GM18520 (cell line): ENCODE data around the gene CREBZF.
"Not testable (repeated sequence)": the region's sequence is repeated elsewhere in the genome, so short reads cannot be mapped to it uniquely, and the experiment has no call there.

Source experiments
- ATAC-seq: cut with Tn5 transposase; IDR thresholded peaks from one replicate; pipeline ENCODE4 v1.9.1; 2021; ENCODE audit not compliant: unreplicated experiment

The CREBZF gene

DNA sequence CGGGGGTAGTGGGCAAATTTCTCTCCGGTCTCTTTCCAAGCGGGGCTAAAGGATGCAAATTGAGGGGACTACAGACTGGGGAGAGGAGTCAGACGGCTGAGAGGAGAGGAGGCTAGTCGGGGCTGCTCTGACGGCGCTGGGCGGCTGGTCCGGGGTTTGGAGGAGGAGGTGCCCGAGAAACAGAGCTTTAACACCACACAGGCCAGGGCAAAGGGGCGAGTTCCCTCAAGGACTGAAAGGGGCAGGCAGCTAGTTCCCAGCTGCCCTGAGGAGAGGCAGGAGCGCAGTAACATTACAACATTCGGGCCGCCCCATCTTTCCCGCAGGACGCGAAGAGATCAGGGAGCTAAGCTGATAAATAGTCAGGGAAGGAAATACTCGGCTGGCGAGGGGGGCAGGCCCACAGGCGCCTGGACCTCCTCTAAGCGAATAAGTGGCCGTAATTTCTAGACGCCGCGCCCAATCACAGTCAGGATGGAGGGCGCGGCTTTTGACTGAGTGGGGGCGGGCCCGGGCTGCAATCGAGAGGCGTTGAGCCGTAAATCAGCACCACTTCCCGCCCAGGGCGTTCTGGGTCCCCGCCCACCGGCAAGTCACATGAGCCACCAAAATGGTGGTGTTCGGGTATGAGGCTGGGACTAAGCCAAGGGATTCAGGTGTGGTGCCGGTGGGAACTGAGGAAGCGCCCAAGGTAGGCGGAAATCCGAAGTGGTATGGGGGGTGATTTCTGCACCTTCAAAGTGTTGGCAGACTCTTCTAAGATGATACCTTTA is 36.7 kb downstream of the CREBZF start, which contains the start of gene TMEM126B:
TSS of gene TMEM126B (plus strand) at position 596 of the 773 bp plus-strand sequence. CDS start at position 611, 15 bp downstream.
- peak; percentile 100 for ATAC-seq

DNA sequence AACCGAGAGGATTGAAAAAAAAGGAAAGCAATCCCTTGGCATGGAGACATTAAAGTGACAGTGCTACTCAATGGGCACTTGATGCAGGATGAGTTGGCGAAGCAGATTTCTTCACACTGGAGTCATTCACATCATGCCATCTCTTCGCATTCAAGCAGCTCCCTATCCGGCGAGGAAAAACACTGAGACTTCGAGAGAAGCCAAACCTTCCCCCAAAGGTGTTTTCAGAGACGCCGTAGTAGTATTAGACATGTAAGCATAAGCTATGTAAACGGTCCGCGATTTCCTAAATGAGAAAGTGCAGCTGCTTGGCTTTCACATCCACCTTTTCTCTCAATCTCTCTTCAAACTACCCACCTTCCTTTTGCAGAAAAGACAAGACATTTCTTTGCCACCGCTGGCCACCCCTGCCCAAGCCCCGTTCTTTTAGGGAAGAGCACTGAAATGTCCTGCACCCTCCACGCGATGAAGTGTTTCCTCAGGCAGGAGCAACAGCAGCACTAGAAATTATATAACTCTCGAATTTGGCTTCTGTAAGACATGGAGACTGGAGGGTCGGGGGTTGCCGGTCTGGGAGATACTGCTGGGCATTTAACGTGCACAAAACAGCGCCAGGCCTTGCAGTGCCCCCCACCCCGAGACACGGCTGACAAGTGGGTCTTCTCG is 37.5 kb downstream of the CREBZF start, which contains the start of gene DLG2:
TSS of gene DLG2 (minus strand) at position 13 of the 666 bp plus-strand sequence.
- no peak for ATAC-seq

DNA sequence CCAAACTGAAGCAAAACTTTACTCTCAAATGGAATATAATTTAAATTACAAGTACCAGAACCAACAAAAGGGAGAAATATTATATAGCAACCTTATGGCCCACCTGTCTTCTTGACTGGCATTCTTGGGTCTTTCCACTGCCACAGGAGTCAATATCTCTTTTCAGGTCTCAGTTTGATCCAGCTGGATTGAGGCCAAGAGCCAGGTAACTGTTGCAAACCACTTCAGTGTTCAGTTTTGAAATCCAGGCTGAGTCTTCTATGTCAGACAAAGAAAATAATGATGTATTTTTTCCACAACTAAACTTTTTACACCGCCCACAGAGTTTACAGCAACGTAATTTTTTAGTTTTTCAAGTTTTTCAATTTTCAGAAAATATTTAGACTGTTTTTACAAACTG is 38.4 kb downstream of the CREBZF start:
- ATAC-seq = no peak

DNA sequence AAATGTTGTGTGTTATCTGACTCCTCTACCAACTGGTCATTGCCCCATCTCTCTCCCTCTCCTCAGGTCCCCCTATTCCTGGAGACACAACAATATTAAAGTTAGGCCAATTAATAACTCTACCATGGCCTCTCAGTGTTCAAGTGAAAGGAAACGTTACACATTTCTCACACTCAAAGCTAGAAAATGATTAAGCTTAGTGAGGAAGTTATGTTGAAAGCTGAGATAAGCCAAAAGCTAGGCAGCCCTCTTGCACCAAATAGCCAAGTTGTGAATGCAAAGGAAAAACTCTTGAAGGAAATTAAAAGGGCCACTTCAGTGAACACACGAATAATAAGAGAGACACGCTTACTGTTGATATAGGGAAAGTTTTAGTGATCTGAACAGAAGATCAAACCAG is 44.7 kb downstream of the CREBZF start:
- no peak for ATAC-seq

DNA sequence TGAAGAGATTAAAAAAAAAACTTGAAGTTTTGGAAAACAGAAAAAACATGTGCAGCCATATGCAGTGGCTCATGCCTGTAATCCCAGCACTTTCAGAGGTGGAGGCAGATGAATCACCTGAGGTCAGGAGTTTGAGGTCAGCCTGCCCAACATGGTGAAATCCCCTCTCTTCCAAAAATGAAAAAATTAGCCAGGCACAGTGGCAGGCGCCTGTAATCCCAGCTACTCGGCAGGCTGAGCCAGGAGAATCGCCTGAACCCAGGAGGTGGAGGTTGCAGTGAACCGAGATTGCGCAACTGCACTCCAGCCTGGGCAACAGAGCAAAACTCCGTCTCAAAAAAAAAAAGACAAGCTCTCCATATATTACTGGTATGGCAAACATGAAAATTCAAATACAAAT is 45.4 kb downstream of the CREBZF start:
- ATAC-seq = no peak

DNA sequence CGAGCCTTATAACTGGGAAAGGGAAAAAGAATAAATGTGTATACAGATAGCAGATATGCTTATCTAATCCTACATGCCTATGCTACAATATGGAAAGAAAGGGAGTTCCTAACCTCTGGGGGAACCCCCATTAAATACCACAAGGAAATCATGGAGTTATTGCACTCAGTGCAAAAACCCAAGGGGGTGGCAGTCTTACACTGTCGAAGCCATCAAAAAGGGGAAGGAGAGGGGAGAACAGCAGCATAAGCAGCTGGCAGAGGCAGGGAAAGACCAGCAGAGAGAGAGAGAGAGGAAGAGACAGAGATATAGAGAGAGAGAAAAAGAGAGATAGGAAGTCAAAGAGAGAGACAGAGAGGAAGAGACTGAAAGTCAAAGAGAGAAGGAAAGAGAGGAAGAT is 53.3 kb downstream of the CREBZF start:
- ATAC-seq = not testable (repeated sequence)
